ENCODE measurements around the gene TMEM106C. TPM values are rescaled to one million over a fixed set of nuclear protein-coding genes. Genes with fewer than 3 reads are reported as not detected.

Gene TMEM106C
- total and polyA plus RNA-seq, 2 of the 13 experiments (the other 11 are each of a cell fraction or from before 2014, with no cell fraction given): 132 to 192 TPM

GRCh38 chr12:48004053-48004941 is 40.9 kb downstream of the TMEM106C start, which contains the start of gene COL2A1 (continued):
- 0 out of 2 replicates have a peak, but pooled peaks have one; percentile 35 for TF ChIP-seq ZBTB10 (CRISPR knock-in tag; IDR thresholded peaks at IDR 0.05; ENCODE audit: borderline replicate concordance)
- TF ChIP-seq SMARCE1 (IDR thresholded peaks at IDR 0.05; ENCODE audit: borderline replicate concordance): no peak
- TF ChIP-seq HES4 (CRISPR knock-in tag; IDR thresholded peaks at IDR 0.05; ENCODE audit: borderline replicate concordance): no peak
- no peak for TF ChIP-seq ZBTB44 (CRISPR knock-in tag; IDR thresholded peaks at IDR 0.05)
- peak; percentile 58; the same call in 1 of the 2 replicates for TF ChIP-seq ARID4A (CRISPR knock-in tag; IDR thresholded peaks at IDR 0.05; ENCODE audit: borderline replicate concordance)
- no peak for TF ChIP-seq EED (CRISPR knock-in tag; IDR thresholded peaks at IDR 0.05)
- no peak for TF ChIP-seq ZSCAN31 (CRISPR knock-in tag; IDR thresholded peaks at IDR 0.05; ENCODE audit: low read depth)
- no peak for TF ChIP-seq ZNF773 (CRISPR knock-in tag; IDR thresholded peaks at IDR 0.05; ENCODE audit: borderline replicate concordance)
- no peak for TF ChIP-seq XBP1 (CRISPR knock-in tag; IDR thresholded peaks at IDR 0.05)
- no peak for TF ChIP-seq MXI1 (IDR thresholded peaks at IDR 0.05; ENCODE audit: borderline replicate concordance, low read depth, low read length)
- TF ChIP-seq ZNF101 (CRISPR knock-in tag; IDR thresholded peaks at IDR 0.05; ENCODE audit: borderline replicate concordance, low read depth): no peak
- 0 out of 2 replicates have a peak, but pooled peaks have one; percentile 30 for TF ChIP-seq ZNF563 (CRISPR knock-in tag; IDR thresholded peaks at IDR 0.05)
- no peak for TF ChIP-seq ZMAT3 (CRISPR knock-in tag; conservative IDR thresholded peaks at IDR 0.05)
- no peak for TF ChIP-seq MIER2 (CRISPR knock-in tag; IDR thresholded peaks at IDR 0.05)
- no peak for TF ChIP-seq AHR (CRISPR knock-in tag; IDR thresholded peaks at IDR 0.05)
- no peak for TF ChIP-seq ZNF558 (CRISPR knock-in tag; IDR thresholded peaks at IDR 0.05; ENCODE audit: borderline replicate concordance)
- TF ChIP-seq ZHX1 (CRISPR knock-in tag; IDR thresholded peaks at IDR 0.05; ENCODE audit: low read depth): no peak

Data from HepG2 (cell line).